ENCODE measurements around the gene ADGRG4.

DNA sequence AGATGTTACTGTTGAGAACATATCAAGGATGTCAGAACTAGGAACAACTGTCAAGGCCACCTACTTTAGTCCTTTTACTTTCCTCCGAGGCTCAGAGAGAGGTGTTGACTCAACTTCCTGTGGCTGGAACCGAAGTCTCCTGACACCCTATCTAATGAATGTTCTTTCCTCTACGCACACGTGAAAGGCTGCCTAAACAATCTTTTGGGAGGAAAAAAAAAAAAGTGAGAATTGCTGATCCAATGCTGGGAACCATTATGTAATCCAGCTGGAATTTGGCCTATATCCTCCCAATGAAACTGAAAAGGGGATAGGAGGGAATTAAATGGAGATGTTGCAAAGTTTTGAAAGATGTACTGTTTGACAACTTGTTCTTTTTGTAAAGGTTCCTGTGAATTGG lies 41.2 kb upstream of the ADGRG4 start:
- TF ChIP-seq, protein P1, sequence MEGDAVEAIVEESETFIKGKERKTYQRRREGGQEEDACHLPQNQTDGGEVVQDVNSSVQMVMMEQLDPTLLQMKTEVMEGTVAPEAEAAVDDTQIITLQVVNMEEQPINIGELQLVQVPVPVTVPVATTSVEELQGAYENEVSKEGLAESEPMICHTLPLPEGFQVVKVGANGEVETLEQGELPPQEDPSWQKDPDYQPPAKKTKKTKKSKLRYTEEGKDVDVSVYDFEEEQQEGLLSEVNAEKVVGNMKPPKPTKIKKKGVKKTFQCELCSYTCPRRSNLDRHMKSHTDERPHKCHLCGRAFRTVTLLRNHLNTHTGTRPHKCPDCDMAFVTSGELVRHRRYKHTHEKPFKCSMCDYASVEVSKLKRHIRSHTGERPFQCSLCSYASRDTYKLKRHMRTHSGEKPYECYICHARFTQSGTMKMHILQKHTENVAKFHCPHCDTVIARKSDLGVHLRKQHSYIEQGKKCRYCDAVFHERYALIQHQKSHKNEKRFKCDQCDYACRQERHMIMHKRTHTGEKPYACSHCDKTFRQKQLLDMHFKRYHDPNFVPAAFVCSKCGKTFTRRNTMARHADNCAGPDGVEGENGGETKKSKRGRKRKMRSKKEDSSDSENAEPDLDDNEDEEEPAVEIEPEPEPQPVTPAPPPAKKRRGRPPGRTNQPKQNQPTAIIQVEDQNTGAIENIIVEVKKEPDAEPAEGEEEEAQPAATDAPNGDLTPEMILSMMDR (IDR thresholded peaks at IDR 0.05), result no peak
- no peak for TF ChIP-seq POLR2A (IDR thresholded peaks at IDR 0.05)
